AG04450 (cell line): Measurements from ENCODE around the gene CCNK. TPM values are rescaled to one million over a fixed set of nuclear protein-coding genes. Genes with fewer than 3 reads are reported as not detected.

Experiments
- CTCF ChIA-PET: fragments of 300-600, 350-600 bp; formaldehyde crosslinking; extraction: SDS; loops from one replicate; lab custom pipeline; 2022; ENCODE audit warnings: antibody characterized with exemption, inconsistent platforms; lab: Charles Lee
- POLR2A ChIA-PET: fragments of 350-600 bp; formaldehyde crosslinking; extraction: SDS; loops from one replicate; lab custom pipeline; 2021; ENCODE audit warnings: antibody characterized with exemption, inconsistent platforms; lab: Yijun Ruan, JAX
- DNase-seq: peaks from one replicate; pipeline ENCODE4 v3.0.0-alpha.2; 2011; ENCODE audit warnings: low read depth, low spot score
- H3K27ac ChIP-seq: one replicate; pipeline ENCODE4 v1.5.1; 2012; ENCODE audit warnings: low read depth, low read length, control low read depth
- H3K27me3 ChIP-seq: one replicate; pipeline ENCODE4 v1.6.0; 2012; ENCODE audit warnings: low read length; ENCODE audit not compliant: control insufficient read depth, insufficient read depth
- H3K4me3 ChIP-seq: 2 replicates; pipeline ENCODE4 v1.5.1; 2011; ENCODE audit warnings: mild to moderate bottlenecking, low read depth, low read length, control low read depth
- H3K9me3 ChIP-seq: 2 replicates; pipeline ENCODE4 v1.5.1; 2012; ENCODE audit warnings: low read length; ENCODE audit not compliant: control insufficient read depth, insufficient read depth
- CTCF ChIP-seq: IDR thresholded peaks from 2 replicates; pipeline ENCODE4 v1.5.1; 2011; ENCODE audit warnings: low read depth, low read length, control low read depth, inconsistent platforms
- polyA plus RNA-seq: library from polyadenylated mRNA; depleted of rRNA; stranded (reverse); fragments of >200 nt; gene quantifications from 2 replicates; pipeline ENCODE4 v1.2.3, GENCODE V29; 2011

Gene CCNK
- polyA plus RNA-seq, 1 experiment: 18.9 TPM

GRCh38 chr14:99548255-99548654 is 67.0 kb downstream of the CCNK start:
- CTCF ChIA-PET: no interaction called here

GRCh38 chr14:99548871-99549515 is 67.8 kb downstream of the CCNK start:
- ChIA-PET POLR2A (interaction anchor here (1.0 kb wide), 1 partner anchor 11 kb away, joined by 3 read pairs; no protein-coding TSS in a partner anchor), CTCF (no interaction called here)
- Histone ChIP-seq H3K27me3 (no peaks in the 10 kb centered on the region), H3K4me3 (no peak overlapping the region), H3K9me3 (no peaks in the 10 kb centered on the region), H3K27ac (no peak overlapping the region)
- no peak for TF ChIP-seq CTCF
- DNase-seq: no peak

More at GRCh38 chr14:99548255-99548654, 67.0 kb downstream of the CCNK start:
- Histone ChIP-seq H3K27ac (no peak overlapping the region), H3K4me3 (no peak overlapping the region), H3K27me3 (no peaks in the 10 kb centered on the region), H3K9me3 (no peaks in the 10 kb centered on the region)
- DNase-seq: no peak
- POLR2A ChIA-PET: interaction anchor here (1.0 kb wide), 1 partner anchor 10 kb away, joined by 3 read pairs; no protein-coding TSS in a partner anchor
- no peak for TF ChIP-seq CTCF

- no peak for TF ChIP-seq CTCF
- Histone ChIP-seq H3K4me3 (no peak overlapping the region), H3K27ac (no peak overlapping the region), H3K9me3 (no peaks in the 10 kb centered on the region), H3K27me3 (no peaks in the 10 kb centered on the region)
- POLR2A ChIA-PET: no interaction called here
- no peak for DNase-seq
- CTCF ChIA-PET: interaction anchor here (1.0 kb wide), 1 partner anchor 32 kb away, joined by 3 read pairs; no protein-coding TSS in a partner anchor
These were observed 68.5 kb downstream of the CCNK start for GRCh38 chr14:99549684-99550083.

GRCh38 chr14:99550387-99550992 is 69.3 kb downstream of the CCNK start:
- no peak overlapping the region for H3K27ac ChIP-seq
- no peak for TF ChIP-seq CTCF
- no peaks in the 10 kb centered on the region for H3K27me3 ChIP-seq
- H3K9me3 ChIP-seq: no peaks in the 10 kb centered on the region
- ChIA-PET POLR2A (interaction anchor here (1.0 kb wide), 1 partner anchor 9 kb away, joined by 3 read pairs; no protein-coding TSS in a partner anchor), CTCF (interaction anchor here (1.0 to 1.2 kb wide), 2 partner anchors 12 to 33 kb away, joined by 3 read pairs; no protein-coding TSS in a partner anchor)
- DNase-seq: no peak
- H3K4me3 ChIP-seq: no peak overlapping the region
